WTC11 (cell line): ENCODE results near the gene ZCCHC7. TPM values are rescaled to one million over a fixed set of nuclear protein-coding genes. Genes with fewer than 3 reads are reported as not detected.

Experiments used
- ATAC-seq: fragments of 200-7000 bp; cut with Tn5 transposase; 2 replicates; pipeline ENCODE4 v1.10.0; 2021; ENCODE audit warnings: mild to moderate bottlenecking, moderate library complexity
- CTCF ChIA-PET: fragments of 300-600 bp; sonication (Branson Sonifier 250); formaldehyde crosslinking; loops from one replicate; lab custom pipeline; 2021; ENCODE audit warnings: antibody characterized with exemption; lab: Charles Lee
- POLR2A ChIA-PET: fragments of 350-600 bp; sonication (Branson Sonifier 250); formaldehyde crosslinking; loops from one replicate; lab custom pipeline; 2021; ENCODE audit warnings: antibody characterized with exemption; lab: Charles Lee
- DNase-seq: peaks from one replicate; pipeline ENCODE4 v3.0.0; 2021; ENCODE audit warnings: low spot score
- H3K27ac Mint-ChIP-seq: 2 replicates; pipeline ENCODE4 v1.8.0; 2021; ENCODE audit warnings: mixed read lengths
- H3K27me3 Mint-ChIP-seq: 2 replicates; pipeline ENCODE4 v1.8.0; 2021; ENCODE audit warnings: low read depth, mild to moderate bottlenecking, moderate library complexity, mixed read lengths
- H3K36me3 Mint-ChIP-seq: 2 replicates; pipeline ENCODE4 v1.8.0; 2021; ENCODE audit warnings: mixed read lengths
- H3K4me1 Mint-ChIP-seq: 2 replicates; pipeline ENCODE4 v1.8.0; 2022; ENCODE audit warnings: mixed read lengths
- H3K4me3 Mint-ChIP-seq: 2 replicates; pipeline ENCODE4 v1.8.0; 2021; ENCODE audit warnings: mild to moderate bottlenecking, moderate library complexity, mixed read lengths
- H3K9me3 Mint-ChIP-seq: 2 replicates; pipeline ENCODE4 v1.8.0; 2021; ENCODE audit warnings: mixed read lengths
- CREB1 ChIP-seq: sonication (generic); formaldehyde crosslinking; IDR thresholded peaks from 2 replicates; pipeline ENCODE4 v1.8.0; 2023; ENCODE audit warnings: mild to moderate bottlenecking, missing genetic modification reagents
- CREM ChIP-seq: sonication (generic); formaldehyde crosslinking; IDR thresholded peaks from 2 replicates; pipeline ENCODE4 v1.8.1; 2022; ENCODE audit warnings: mild to moderate bottlenecking, missing genetic modification reagents, moderate library complexity
- ELF4 ChIP-seq: sonication (generic); formaldehyde crosslinking; IDR thresholded peaks from 2 replicates; pipeline ENCODE4 v1.8.1; 2022; ENCODE audit warnings: low read depth, mild to moderate bottlenecking, moderate library complexity, missing genetic modification reagents
- EMX1 ChIP-seq: fragments of 250-450 bp; sonication (Bioruptor Pico); IDR thresholded peaks from 2 replicates; pipeline ENCODE4 v1.8.0; 2021; ENCODE audit warnings: mild to moderate bottlenecking
- ERG ChIP-seq: fragments of 250-450 bp; sonication (Bioruptor Pico); IDR thresholded peaks from 2 replicates; pipeline ENCODE4 v1.8.0; 2021; ENCODE audit warnings: mild to moderate bottlenecking
- ESRRA ChIP-seq: sonication (generic); formaldehyde crosslinking; IDR thresholded peaks from 2 replicates; pipeline ENCODE4 v1.8.1; 2022; ENCODE audit warnings: mild to moderate bottlenecking, missing genetic modification reagents, borderline replicate concordance
- GABPB1 ChIP-seq: sonication (generic); formaldehyde crosslinking; IDR thresholded peaks from 2 replicates; pipeline ENCODE4 v1.8.1; 2023; ENCODE audit warnings: mild to moderate bottlenecking, missing genetic modification reagents
- HMGA2 ChIP-seq: fragments of 250-450 bp; sonication (Bioruptor Pico); IDR thresholded peaks from 2 replicates; pipeline ENCODE4 v1.4.0; 2021; ENCODE audit warnings: mild to moderate bottlenecking, moderate library complexity
- HMGXB4 ChIP-seq: sonication (generic); formaldehyde crosslinking; IDR thresholded peaks from 2 replicates; pipeline ENCODE4 v1.8.1; 2023; ENCODE audit warnings: mild to moderate bottlenecking, moderate library complexity, missing genetic modification reagents
- IRF1 ChIP-seq: sonication (generic); formaldehyde crosslinking; IDR thresholded peaks from 2 replicates; pipeline ENCODE4 v1.8.0; 2023; ENCODE audit warnings: missing genetic modification reagents
- IRF2 ChIP-seq: sonication (generic); formaldehyde crosslinking; IDR thresholded peaks from 2 replicates; pipeline ENCODE4 v1.8.0; 2022; ENCODE audit warnings: low read depth, missing genetic modification reagents, borderline replicate concordance
- JAZF1 ChIP-seq: fragments of 250-450 bp; sonication (Bioruptor Pico); IDR thresholded peaks from 2 replicates; pipeline ENCODE4 v1.9.0; 2021; ENCODE audit warnings: moderate library complexity, mild to moderate bottlenecking, inconsistent platforms
- MLX ChIP-seq: sonication (generic); formaldehyde crosslinking; IDR thresholded peaks from 2 replicates; pipeline ENCODE4 v1.8.1; 2023; ENCODE audit warnings: mild to moderate bottlenecking, missing genetic modification reagents, moderate library complexity
- MXD4 ChIP-seq: fragments of 250-450 bp; sonication (Bioruptor Pico); IDR thresholded peaks from 2 replicates; pipeline ENCODE4 v1.8.0; 2021; ENCODE audit warnings: mild to moderate bottlenecking, moderate library complexity, borderline replicate concordance
- NFATC4 ChIP-seq: fragments of 250-450 bp; sonication (Bioruptor Pico); IDR thresholded peaks from 2 replicates; pipeline ENCODE4 v1.9.0; 2021; ENCODE audit warnings: mild to moderate bottlenecking
- NFYB ChIP-seq: sonication (generic); formaldehyde crosslinking; conservative IDR thresholded peaks from 2 replicates; pipeline ENCODE4 v1.8.0; 2022; ENCODE audit warnings: low read depth, missing genetic modification reagents
- NR1H2 ChIP-seq: sonication (generic); formaldehyde crosslinking; IDR thresholded peaks from 2 replicates; pipeline ENCODE4 v1.9.0; 2021; ENCODE audit warnings: mild to moderate bottlenecking, moderate library complexity, missing genetic modification reagents
- OVOL2 ChIP-seq: fragments of 250-450 bp; sonication (Bioruptor Pico); IDR thresholded peaks from 2 replicates; pipeline ENCODE4 v1.9.0; 2021; ENCODE audit warnings: mild to moderate bottlenecking, borderline replicate concordance
- SOX15 ChIP-seq: fragments of 250-450 bp; sonication (Bioruptor Pico); IDR thresholded peaks from 2 replicates; pipeline ENCODE4 v1.9.0; 2021; ENCODE audit warnings: mild to moderate bottlenecking
- SP1 ChIP-seq: sonication (generic); formaldehyde crosslinking; conservative IDR thresholded peaks from 2 replicates; pipeline ENCODE4 v1.8.1; 2022; ENCODE audit warnings: missing genetic modification reagents
- TEAD4 ChIP-seq: sonication (generic); formaldehyde crosslinking; IDR thresholded peaks from 2 replicates; pipeline ENCODE4 v1.8.0; 2022; ENCODE audit warnings: mild to moderate bottlenecking, missing genetic modification reagents
- TP53 ChIP-seq: sonication (generic); formaldehyde crosslinking; IDR thresholded peaks from 2 replicates; pipeline ENCODE4 v1.8.1; 2023; ENCODE audit warnings: mild to moderate bottlenecking, missing genetic modification reagents
- ZNF121 ChIP-seq: sonication (generic); formaldehyde crosslinking; IDR thresholded peaks from 2 replicates; pipeline ENCODE4 v1.8.0; 2023; ENCODE audit warnings: missing genetic modification reagents
- ZNF263 ChIP-seq: sonication (generic); formaldehyde crosslinking; IDR thresholded peaks from 2 replicates; pipeline ENCODE4 v1.8.1; 2022; ENCODE audit warnings: low read depth, mild to moderate bottlenecking, moderate library complexity, missing genetic modification reagents
- ZNF396 ChIP-seq: fragments of 250-450 bp; sonication (Bioruptor Pico); IDR thresholded peaks from 2 replicates; pipeline ENCODE4 v1.8.0; 2021; ENCODE audit warnings: mild to moderate bottlenecking, moderate library complexity, borderline replicate concordance
- ZNF671 ChIP-seq: fragments of 250-450 bp; sonication (Bioruptor Pico); IDR thresholded peaks from 2 replicates; pipeline ENCODE4 v1.8.0; 2021; ENCODE audit warnings: mild to moderate bottlenecking
- total RNA-seq: library from RNA; stranded (reverse); gene quantifications from 3 replicates; pipeline ENCODE4 v1.2.3, GENCODE V29; 2021

Gene ZCCHC7
- total RNA-seq, 1 experiment from 2014 or later, result 30.1 TPM

GRCh38 chr9:37151812-37152211 is 31.4 kb downstream of the ZCCHC7 start (continued):
- TF ChIP-seq ERG (CRISPR knock-in tag), result no peak
- no peak for TF ChIP-seq CREM (CRISPR knock-in tag)
- no peak for TF ChIP-seq NFATC4 (CRISPR knock-in tag)
- TF ChIP-seq, all 79 proteins: peak for 0

GRCh38 chr9:37152365-37152764 is 32.0 kb downstream of the ZCCHC7 start:
- DNase-seq, result no peak
- no peaks in the 10 kb centered on the region for H3K27me3 Mint-ChIP-seq
- TF ChIP-seq EMX1 (CRISPR knock-in tag) (no peak), JAZF1 (CRISPR knock-in tag) (no peak), GABPB1 (no peak), ZNF121 (CRISPR knock-in tag) (no peak), IRF2 (CRISPR knock-in tag) (no peak), ZNF396 (CRISPR knock-in tag) (no peak), SP1 (CRISPR knock-in tag) (no peak), ZNF263 (CRISPR knock-in tag) (no peak), ZNF671 (CRISPR knock-in tag) (no peak), MXD4 (no peak), OVOL2 (no peak), ELF4 (no peak)
- TF ChIP-seq, all 79 proteins: peak for 0
- CTCF ChIA-PET, result no interaction called here
- peaks cover 31% of the 10 kb centered on the region for H3K4me1 Mint-ChIP-seq
- H3K9me3 Mint-ChIP-seq, result no peaks in the 10 kb centered on the region
- no peak overlapping the region for H3K27ac Mint-ChIP-seq
- POLR2A ChIA-PET, result no interaction called here
- ATAC-seq, result no peak
- H3K4me3 Mint-ChIP-seq, result no peak overlapping the region
- H3K36me3 Mint-ChIP-seq, result peaks cover 14% of the 10 kb centered on the region

- Mint-ChIP-seq H3K27me3 (no peaks in the 10 kb centered on the region), H3K27ac (no peak overlapping the region), H3K36me3 (peaks cover 18% of the 10 kb centered on the region), H3K9me3 (no peaks in the 10 kb centered on the region), H3K4me1 (peaks cover 8% of the 10 kb centered on the region), H3K4me3 (no peak overlapping the region)
- TF ChIP-seq ESRRA, result no peak
- TF ChIP-seq EMX1 (CRISPR knock-in tag), result no peak
- TF ChIP-seq SOX15 (CRISPR knock-in tag), result no peak
- TF ChIP-seq GABPB1, result no peak
- TF ChIP-seq MLX (CRISPR knock-in tag), result no peak
- TF ChIP-seq ZNF121 (CRISPR knock-in tag), result no peak
- TF ChIP-seq CREB1, result no peak
- TF ChIP-seq NR1H2 (CRISPR knock-in tag), result no peak
- no peak for TF ChIP-seq TP53 (CRISPR knock-in tag)
- TF ChIP-seq ZNF671 (CRISPR knock-in tag), result no peak
- no peak for TF ChIP-seq ERG (CRISPR knock-in tag)
- ATAC-seq (no peak), DNase-seq (no peak)
- ChIA-PET CTCF (no interaction called here), POLR2A (no interaction called here)
These were observed 35.2 kb downstream of the ZCCHC7 start for GRCh38 chr9:37155601-37156000.

GRCh38 chr9:37156205-37156604 is 35.8 kb downstream of the ZCCHC7 start:
- no peak overlapping the region for H3K27ac Mint-ChIP-seq
- H3K36me3 Mint-ChIP-seq, result peaks cover 18% of the 10 kb centered on the region
- ChIA-PET CTCF (no interaction called here), POLR2A (no interaction called here)
- H3K27me3 Mint-ChIP-seq, result no peaks in the 10 kb centered on the region
- ATAC-seq (no peak), DNase-seq (no peak)
- H3K4me1 Mint-ChIP-seq, result peaks cover 8% of the 10 kb centered on the region
- H3K9me3 Mint-ChIP-seq, result no peaks in the 10 kb centered on the region
- no peak overlapping the region for H3K4me3 Mint-ChIP-seq
- TF ChIP-seq NFYB (CRISPR knock-in tag) (no peak), MLX (CRISPR knock-in tag) (no peak), HMGA2 (no peak), TP53 (CRISPR knock-in tag) (no peak), ZNF263 (CRISPR knock-in tag) (no peak), IRF1 (no peak), HMGXB4 (CRISPR knock-in tag) (no peak), TEAD4 (CRISPR knock-in tag) (no peak)
